ENCODE results near the gene TMEM131. TPM values are rescaled to one million over a fixed set of nuclear protein-coding genes. Genes with fewer than 3 reads are reported as not detected.
A peak's percentile ranks its signal among the peaks of the same experiment; 100 is the strongest.

The TMEM131 gene
- total and polyA plus RNA-seq, 7 experiments from 2014 or later: 10.6 to 46.4 (median 40.5) TPM

- Mint-ChIP-seq H3K9me3 (peaks cover 0 to 8% (median 0%) of the 10 kb centered on the region in 11 donors), H3K36me3 (peaks cover 4 to 31% (median 14%) of the 10 kb centered on the region in 5 donors), H3K27me3 (no peaks in the 10 kb centered on the region), H3K4me1 (peaks cover 27 to 92% (median 86%) of the 10 kb centered on the region in 7 donors), H3K27ac (no peak overlapping the region), H3K4me3 (peak overlapping the region in 4 of 10 donors; percentile 6 to 46 (median 15))
- ChIA-PET CTCF (no interaction called here), POLR2A (no interaction called here)
- Histone ChIP-seq H3K27me3 (ENCODE audit: control insufficient read depth in 2 of 2, insufficient read depth in 2 of 2, low read length in 2 of 2) (no peaks in the 10 kb centered on the region), H3K27ac (ENCODE audit: low read depth, low read length) (no peak overlapping the region), H3K4me1 (ENCODE audit: control insufficient read depth in 2 of 2, insufficient read depth in 2 of 2, low read length in 2 of 2) (peaks cover 4 to 7% of the 10 kb centered on the region in 2 donors), H3K36me3 (ENCODE audit: control insufficient read depth in 2 of 3, insufficient read depth in 3 of 3, low read length in 3 of 3) (no peaks in the 10 kb centered on the region), H3K4me3 (ENCODE audit: low read length) (no peak overlapping the region), H3K9me3 (ENCODE audit: control insufficient read depth in 2 of 3, low read length in 3 of 3) (no peaks in the 10 kb centered on the region)
- intact Hi-C loops (cut with micrococcal nuclease): loop anchor here in 1 of 2 donors (5.0 kb wide), 1 partner anchor 41 kb away; no protein-coding TSS in a partner anchor
- no peak for DNase-seq
- ATAC-seq: no peak
Observed at GRCh38 chr2:97951155-97951680, 44.5 kb downstream of the TMEM131 start.

- intact Hi-C loops (cut with micrococcal nuclease): loop anchor here in 1 of 2 donors (5.0 kb wide), 1 partner anchor 42 kb away; no protein-coding TSS in a partner anchor
- Histone ChIP-seq H3K9me3 (ENCODE audit: control insufficient read depth in 2 of 3, low read length in 3 of 3) (no peaks in the 10 kb centered on the region), H3K36me3 (ENCODE audit: control insufficient read depth in 2 of 3, insufficient read depth in 3 of 3, low read length in 3 of 3) (no peaks in the 10 kb centered on the region), H3K27me3 (ENCODE audit: control insufficient read depth in 2 of 2, insufficient read depth in 2 of 2, low read length in 2 of 2) (no peaks in the 10 kb centered on the region), H3K4me3 (ENCODE audit: low read length) (no peak overlapping the region), H3K4me1 (ENCODE audit: control insufficient read depth in 2 of 2, insufficient read depth in 2 of 2, low read length in 2 of 2) (peaks cover 4 to 7% of the 10 kb centered on the region in 2 donors), H3K27ac (ENCODE audit: low read depth, low read length) (no peak overlapping the region)
- ATAC-seq (no peak), DNase-seq (no peak)
- CTCF ChIA-PET: no interaction called here
- POLR2A ChIA-PET: no interaction called here
- Mint-ChIP-seq H3K36me3 (peaks cover 4 to 31% (median 14%) of the 10 kb centered on the region in 5 donors), H3K4me1 (peaks cover 22 to 90% (median 83%) of the 10 kb centered on the region in 7 donors), H3K27me3 (no peaks in the 10 kb centered on the region), H3K4me3 (peak overlapping the region in 5 of 10 donors; percentile 7 to 46 (median 19)), H3K27ac (peak overlapping the region in 1 of 9 donors; percentile 19), H3K9me3 (peaks cover 0 to 8% (median 0%) of the 10 kb centered on the region in 11 donors)
Observed at GRCh38 chr2:97950329-97951154, 45.2 kb downstream of the TMEM131 start.

GRCh38 chr2:97948926-97949325, 46.8 kb downstream of the TMEM131 start:
- Mint-ChIP-seq H3K36me3 (peaks cover 4 to 34% (median 14%) of the 10 kb centered on the region in 5 donors), H3K27ac (no peak overlapping the region), H3K4me1 (peaks cover 15 to 92% (median 86%) of the 10 kb centered on the region in 7 donors), H3K4me3 (peak overlapping the region in 3 of 10 donors; percentile 1 to 47 (median 11)), H3K9me3 (peaks cover 0 to 8% (median 0%) of the 10 kb centered on the region in 11 donors), H3K27me3 (no peaks in the 10 kb centered on the region)
- Histone ChIP-seq H3K4me1 (ENCODE audit: control insufficient read depth in 2 of 2, insufficient read depth in 2 of 2, low read length in 2 of 2) (peaks cover 4 to 7% of the 10 kb centered on the region in 2 donors), H3K9me3 (ENCODE audit: control insufficient read depth in 2 of 3, low read length in 3 of 3) (no peaks in the 10 kb centered on the region), H3K4me3 (ENCODE audit: low read length) (no peak overlapping the region), H3K36me3 (ENCODE audit: control insufficient read depth in 2 of 3, insufficient read depth in 3 of 3, low read length in 3 of 3) (no peaks in the 10 kb centered on the region), H3K27me3 (ENCODE audit: control insufficient read depth in 2 of 2, insufficient read depth in 2 of 2, low read length in 2 of 2) (no peaks in the 10 kb centered on the region), H3K27ac (ENCODE audit: low read depth, low read length) (no peak overlapping the region)
- ChIA-PET CTCF (interaction anchor here (0.7 kb wide), 1 partner anchor 30 kb away, joined by 3 read pairs; no protein-coding TSS in a partner anchor), POLR2A (no interaction called here)
- no peak for DNase-seq
- ATAC-seq: no peak
- intact Hi-C loops (cut with micrococcal nuclease): no loop called here

- intact Hi-C loops (cut with micrococcal nuclease): no loop called here
- CTCF ChIA-PET: no interaction called here
Observed at GRCh38 chr2:97945791-97946190, 50.0 kb downstream of the TMEM131 start.

GRCh38 chr2:97936881-97937280, 58.9 kb downstream of the TMEM131 start:
- no peak overlapping the region for H3K4me3 ChIP-seq (ENCODE audit: low read length)
- DNase-seq (no peak), ATAC-seq (no peak)
- H3K36me3 ChIP-seq (ENCODE audit: control insufficient read depth in 2 of 3, insufficient read depth in 3 of 3, low read length in 3 of 3): no peaks in the 10 kb centered on the region
- no peaks in the 10 kb centered on the region for H3K9me3 ChIP-seq (ENCODE audit: control insufficient read depth in 2 of 3, low read length in 3 of 3)
- H3K27ac ChIP-seq (ENCODE audit: low read depth, low read length): no peak overlapping the region
- H3K27me3 ChIP-seq (ENCODE audit: control insufficient read depth in 2 of 2, insufficient read depth in 2 of 2, low read length in 2 of 2): no peaks in the 10 kb centered on the region
- Mint-ChIP-seq H3K27me3 (no peaks in the 10 kb centered on the region), H3K4me1 (peaks cover 35 to 82% (median 78%) of the 10 kb centered on the region in 7 donors), H3K27ac (peak overlapping the region in 4 of 9 donors; percentile 2 to 41 (median 17)), H3K4me3 (peak overlapping the region in 7 of 10 donors; percentile 7 to 50 (median 45)), H3K9me3 (peaks cover 0 to 17% (median 5%) of the 10 kb centered on the region in 11 donors), H3K36me3 (peaks cover 5 to 22% (median 5%) of the 10 kb centered on the region in 5 donors)
- CTCF ChIA-PET: no interaction called here
- intact Hi-C loops (cut with micrococcal nuclease): no loop called here
- POLR2A ChIA-PET: interaction anchor here (0.6 kb wide), 1 partner anchor 1394 kb away, joined by 5 read pairs; no protein-coding TSS in a partner anchor
- H3K4me1 ChIP-seq (ENCODE audit: control insufficient read depth in 2 of 2, insufficient read depth in 2 of 2, low read length in 2 of 2): peaks cover 0 to 8% of the 10 kb centered on the region in 2 donors

More at GRCh38 chr2:97945791-97946190, 50.0 kb downstream of the TMEM131 start:
- Histone ChIP-seq H3K4me1 (ENCODE audit: control insufficient read depth in 2 of 2, insufficient read depth in 2 of 2, low read length in 2 of 2) (peaks cover 0 to under 1% of the 10 kb centered on the region in 2 donors), H3K4me3 (ENCODE audit: low read length) (no peak overlapping the region), H3K36me3 (ENCODE audit: control insufficient read depth in 2 of 3, insufficient read depth in 3 of 3, low read length in 3 of 3) (no peaks in the 10 kb centered on the region), H3K27ac (ENCODE audit: low read depth, low read length) (no peak overlapping the region), H3K27me3 (ENCODE audit: control insufficient read depth in 2 of 2, insufficient read depth in 2 of 2, low read length in 2 of 2) (no peaks in the 10 kb centered on the region), H3K9me3 (ENCODE audit: control insufficient read depth in 2 of 3, low read length in 3 of 3) (no peaks in the 10 kb centered on the region)
- Mint-ChIP-seq H3K27ac (no peak overlapping the region), H3K4me3 (peak overlapping the region in 1 of 10 donors; percentile 9), H3K36me3 (peaks cover 4 to 36% (median 21%) of the 10 kb centered on the region in 5 donors), H3K27me3 (no peaks in the 10 kb centered on the region), H3K4me1 (peaks cover 7 to 68% (median 62%) of the 10 kb centered on the region in 7 donors), H3K9me3 (peaks cover 0 to 23% (median 9%) of the 10 kb centered on the region in 11 donors)
- POLR2A ChIA-PET: no interaction called here
- DNase-seq (no peak), ATAC-seq (no peak)

- H3K4me3 ChIP-seq (ENCODE audit: low read length): no peak overlapping the region
- H3K27me3 ChIP-seq (ENCODE audit: control insufficient read depth in 2 of 2, insufficient read depth in 2 of 2, low read length in 2 of 2): no peaks in the 10 kb centered on the region
- no peaks in the 10 kb centered on the region for H3K27me3 Mint-ChIP-seq
- ATAC-seq: no peak
- H3K4me1 ChIP-seq (ENCODE audit: control insufficient read depth in 2 of 2, insufficient read depth in 2 of 2, low read length in 2 of 2): peaks cover 0 to 12% of the 10 kb centered on the region in 2 donors
- intact Hi-C loops (cut with micrococcal nuclease): no loop called here
- H3K36me3 Mint-ChIP-seq: peaks cover 5 to 17% (median 5%) of the 10 kb centered on the region in 5 donors
- no peaks in the 10 kb centered on the region for H3K36me3 ChIP-seq (ENCODE audit: control insufficient read depth in 2 of 3, insufficient read depth in 3 of 3, low read length in 3 of 3)
- peak overlapping the region in 4 of 10 donors; percentile 12 to 48 (median 42) for H3K4me3 Mint-ChIP-seq
- peaks cover 35 to 84% (median 81%) of the 10 kb centered on the region in 7 donors for H3K4me1 Mint-ChIP-seq
- no peak for DNase-seq
- ChIA-PET CTCF (no interaction called here), POLR2A (interaction anchor here (0.6 kb wide), 1 partner anchor 1395 kb away, joined by 5 read pairs; no protein-coding TSS in a partner anchor)
- H3K9me3 Mint-ChIP-seq: peaks cover 0 to 13% (median 5%) of the 10 kb centered on the region in 11 donors
- H3K9me3 ChIP-seq (ENCODE audit: control insufficient read depth in 2 of 3, low read length in 3 of 3): no peaks in the 10 kb centered on the region
- H3K27ac ChIP-seq (ENCODE audit: low read depth, low read length): no peak overlapping the region
- peak overlapping the region in 2 of 9 donors; percentile 25 to 45 for H3K27ac Mint-ChIP-seq
Observed at GRCh38 chr2:97936199-97936598, 59.5 kb downstream of the TMEM131 start.

All from naive thymus-derived CD4-positive, alpha-beta T cell (primary cell).